Kasumi-1 (cell line): ENCODE data around the gene RNF181.
"Not testable (repeated sequence)": the region's sequence is repeated elsewhere in the genome, so short reads cannot be mapped to it uniquely, and the experiment has no call there.

ENCODE experiments used
- DNase-seq, 2 experiments: peaks; one replicate each; lab custom pipeline; 2025; lab: John Stamatoyannopoulos, UW

Gene RNF181

GRCh38 chr2:85614757-85615156 lies 19.2 kb downstream of the RNF181 start:
- DNase-seq = not testable (repeated sequence)

- DNase-seq = no peak
Measured at GRCh38 chr2:85615413-85615728, 19.8 kb downstream of the RNF181 start.

- DNase-seq = not testable (repeated sequence)
Measured at GRCh38 chr2:85617723-85618122, 22.2 kb downstream of the RNF181 start.

DNA sequence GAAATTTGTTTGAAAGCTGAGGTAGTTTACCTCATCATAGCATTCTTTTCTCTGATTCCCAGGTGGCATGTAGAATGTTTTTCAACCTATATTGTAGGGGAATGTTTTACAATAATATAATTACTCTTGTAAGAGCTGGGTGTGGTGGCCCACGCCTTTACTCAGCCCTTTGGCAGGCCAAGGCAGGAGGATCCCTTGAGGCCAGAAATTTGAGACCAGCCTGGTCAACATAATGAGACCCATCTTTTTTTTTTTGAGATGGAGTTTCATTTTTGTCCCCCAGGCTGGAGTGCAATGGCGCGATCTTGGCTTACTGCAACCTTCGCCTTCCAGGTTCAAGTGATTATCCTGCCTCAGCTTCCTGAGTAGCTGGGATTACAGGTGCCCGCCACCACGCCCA lies 24.1 kb downstream of the RNF181 start:
- no peak for DNase-seq

GRCh38 chr2:85621338-85621737 lies 25.8 kb downstream of the RNF181 start:
- no peak for DNase-seq

DNA sequence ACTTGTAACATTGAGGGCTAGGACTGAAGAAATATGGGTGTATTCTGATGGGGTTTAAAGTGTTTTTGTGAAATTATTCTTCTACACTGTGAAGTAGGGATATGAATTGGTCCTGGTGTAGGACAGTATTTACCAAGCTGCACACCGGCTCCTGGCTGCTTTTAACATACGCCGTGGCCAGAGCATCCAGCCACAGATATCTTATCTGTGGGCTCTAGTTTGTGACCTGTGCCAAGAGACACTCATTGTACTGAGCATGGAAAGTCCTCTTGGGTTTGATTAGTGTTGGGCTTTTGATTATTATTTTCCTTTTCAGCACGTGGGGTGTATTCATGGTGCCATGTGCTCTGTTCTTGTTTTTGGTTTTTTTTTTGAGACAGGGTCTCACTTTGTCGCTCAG lies 28.4 kb downstream of the RNF181 start:
- no peak for DNase-seq

DNA sequence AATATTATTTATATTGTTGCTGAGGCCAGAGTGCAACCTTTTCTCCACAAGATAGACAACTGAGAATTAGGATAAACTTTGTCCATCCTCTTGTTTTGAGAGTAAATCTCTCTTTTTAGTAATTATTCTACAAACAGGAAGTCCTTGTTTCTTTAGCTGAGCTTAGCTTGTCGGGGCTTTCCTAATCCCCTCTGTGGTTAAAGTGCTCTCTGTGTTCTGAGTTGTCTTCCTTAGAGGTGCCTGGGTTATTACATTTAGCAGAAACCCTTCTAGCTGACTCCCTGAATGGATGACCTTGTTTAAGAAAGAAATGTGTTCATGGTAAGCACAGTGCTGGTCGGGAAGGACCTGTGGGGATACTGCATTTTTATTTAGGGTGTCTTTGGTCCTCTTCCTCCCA lies 33.1 kb downstream of the RNF181 start:
- DNase-seq = peak; percentile 14 to 24

GRCh38 chr2:85631316-85631715 lies 35.8 kb downstream of the RNF181 start:
- no peak for DNase-seq

GRCh38 chr2:85635011-85635410 lies 39.5 kb downstream of the RNF181 start:
- DNase-seq = no peak

- DNase-seq = no peak
Measured at GRCh38 chr2:85635636-85636035, 40.1 kb downstream of the RNF181 start.

DNA sequence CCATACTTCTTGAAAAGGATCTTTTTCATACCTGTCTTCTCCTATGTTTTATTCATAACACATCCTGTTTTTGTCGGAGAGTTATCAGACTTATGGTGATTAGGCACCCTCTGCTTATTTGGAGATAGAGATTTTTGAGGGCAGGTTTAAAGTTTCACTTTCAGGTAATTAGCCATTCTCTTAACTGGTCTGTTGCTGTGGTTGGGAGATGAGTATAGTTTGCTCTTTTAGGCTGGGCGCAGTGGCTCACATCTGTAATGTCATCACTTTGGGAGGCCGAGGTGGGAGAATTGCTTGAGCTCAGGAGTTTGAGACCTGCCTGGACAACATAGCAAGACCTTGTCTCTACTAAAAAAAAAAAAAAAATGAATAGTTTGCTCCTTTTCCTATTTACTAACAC lies 47.2 kb downstream of the RNF181 start:
- DNase-seq = no peak

DNA sequence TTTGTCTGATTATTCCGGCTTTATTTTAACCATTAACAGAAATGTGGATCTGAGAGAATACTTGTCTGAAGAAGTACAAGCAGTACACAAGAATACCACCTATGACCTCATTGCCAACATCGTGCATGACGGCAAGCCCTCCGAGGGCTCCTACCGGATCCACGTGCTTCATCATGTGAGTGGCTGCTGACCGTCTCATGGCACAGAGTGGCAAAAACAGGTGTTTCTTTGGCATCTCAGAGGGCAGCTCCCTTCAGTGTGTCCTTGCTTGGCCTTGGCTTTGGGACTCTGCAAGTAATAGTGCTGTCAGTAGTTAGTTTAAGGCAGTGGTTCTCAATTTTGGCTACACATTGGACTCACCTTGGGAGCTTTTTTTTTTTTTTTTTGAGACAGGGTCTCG lies 49.4 kb downstream of the RNF181 start:
- DNase-seq = no peak

- DNase-seq = no peak
Measured at GRCh38 chr2:85646166-85646565, 50.6 kb downstream of the RNF181 start.
